Natural killer cell (primary cell): ENCODE data around the gene PDE4DIP. TPM values are rescaled to one million over a fixed set of nuclear protein-coding genes. Genes with fewer than 3 reads are reported as not detected.
"Not testable (repeated sequence)": the region's sequence is repeated elsewhere in the genome, so short reads cannot be mapped to it uniquely, and the experiment has no call there.

Experiments used
- ATAC-seq, 3 donors: fragments of 150-1000 bp in 2 of 3; fragments of 200-7000 bp in 1 of 3; cut with Tn5 transposase; 1 replicate in 1 of 3; 2 replicates in 2 of 3; pipeline ENCODE4 v1.10.0; 2021; ENCODE audit warnings: mild to moderate bottlenecking in 2 of 3, moderate library complexity in 2 of 3
- DNase-seq, 2 donors: peaks; one replicate each; pipeline versions ENCODE4 v3.0.0 to v3.0.0-alpha.2; 2013 to 2021; ENCODE audit warnings: mixed read lengths in 1 of 2
- H3K27ac ChIP-seq: one replicate; pipeline ENCODE4 v1.5.1; 2013; ENCODE audit warnings: mild to moderate bottlenecking, low read length
- H3K27me3 ChIP-seq: one replicate; pipeline ENCODE4 v1.6.1; 2013; ENCODE audit warnings: low read length; ENCODE audit not compliant: control insufficient read depth, insufficient read depth
- H3K36me3 ChIP-seq: one replicate; pipeline ENCODE4 v1.6.1; 2013; ENCODE audit warnings: low read length; ENCODE audit not compliant: control insufficient read depth, insufficient read depth
- H3K4me1 ChIP-seq: one replicate; pipeline ENCODE4 v1.6.1; 2013; ENCODE audit warnings: low read length; ENCODE audit not compliant: control insufficient read depth, insufficient read depth
- H3K4me3 ChIP-seq: one replicate; pipeline ENCODE4 v1.5.1; 2013; ENCODE audit warnings: low read length
- H3K9me3 ChIP-seq: one replicate; pipeline ENCODE4 v1.6.1; 2013; ENCODE audit warnings: low read length; ENCODE audit not compliant: control insufficient read depth, insufficient read depth
- H3K27ac Mint-ChIP-seq, 2 donors: one replicate each; pipeline ENCODE4 v1.8.0; 2022; ENCODE audit warnings: mild to moderate bottlenecking in 2 of 2, mixed read lengths in 2 of 2, moderate library complexity in 1 of 2
- H3K27me3 Mint-ChIP-seq, 2 donors: one replicate each; pipeline ENCODE4 v1.8.0; 2022; ENCODE audit warnings: low read depth in 2 of 2, mixed read lengths in 2 of 2
- H3K36me3 Mint-ChIP-seq: one replicate; pipeline ENCODE4 v1.8.0; 2022; ENCODE audit warnings: mixed read lengths
- H3K4me1 Mint-ChIP-seq, 2 donors: one replicate each; pipeline ENCODE4 v1.8.0; 2022; ENCODE audit warnings: mixed read lengths in 2 of 2
- H3K4me3 Mint-ChIP-seq: one replicate; pipeline ENCODE4 v1.8.0; 2022; ENCODE audit warnings: mild to moderate bottlenecking, moderate library complexity, mixed read lengths
- H3K9me3 Mint-ChIP-seq, 2 donors: one replicate each; pipeline ENCODE4 v1.8.0; 2022; ENCODE audit warnings: mixed read lengths in 2 of 2
- WGBS: methylation state at CpG from one replicate; pipeline ENCODE4 v1.1.7; 2013; ENCODE audit warnings: missing lambda C conversion rate; ENCODE audit not compliant: insufficient coverage; 5-methylcytosine and 5-hydroxymethylcytosine counted together
- intact Hi-C: fragments of 100-400 bp; cut with micrococcal nuclease; formaldehyde crosslinking; loops from one replicate; pipeline ENCODE4 v1.14.2; 2022
- total RNA-seq, 4 donors: library from RNA; stranded (reverse); fragments of 120-200 nt in 1 of 4; gene quantifications; one replicate each; pipeline versions ENCODE4 v1.2.3 to v1.2.4, GENCODE V29; 2013 to 2022

Gene PDE4DIP
- total RNA-seq, result 10 to 100 TPM; 13.1 to 23.4 (median 17.5) TPM
- 27.8 TPM for total RNA-seq (2013)

GRCh38 chr1:148844220-148844619 lies at the start of gene PDE4DIP:
Gene PDE4DIP (plus strand): TSS chr1:148844428. CDS start chr1:148844775, 347 bp downstream.
- H3K9me3 ChIP-seq, H3K36me3 Mint-ChIP-seq, H3K4me1 Mint-ChIP-seq, H3K4me3 ChIP-seq, H3K27me3 ChIP-seq, intact Hi-C loops, H3K4me1 ChIP-seq, H3K27ac Mint-ChIP-seq, H3K36me3 ChIP-seq, H3K9me3 Mint-ChIP-seq, H3K27me3 Mint-ChIP-seq, H3K27ac ChIP-seq: not testable (repeated sequence)
- DNase-seq (peak in 1 of 2 donors; percentile 44), ATAC-seq (peak; percentile 87 to 98 (median 98))
- peak within 1 kb of the TSS; percentile 73 for H3K4me3 Mint-ChIP-seq
- WGBS, result 1% methylated on average over 10 of the region's 36 CpGs

GRCh38 chr1:148808268-148808928 lies 35.8 kb upstream of the PDE4DIP start:
- H3K27ac ChIP-seq, H3K4me3 ChIP-seq, H3K27me3 ChIP-seq, H3K36me3 ChIP-seq, H3K27me3 Mint-ChIP-seq, H3K4me3 Mint-ChIP-seq, H3K4me1 Mint-ChIP-seq, H3K9me3 Mint-ChIP-seq, ATAC-seq, H3K9me3 ChIP-seq, H3K4me1 ChIP-seq, H3K27ac Mint-ChIP-seq, DNase-seq, intact Hi-C loops, H3K36me3 Mint-ChIP-seq: not testable (repeated sequence)
- WGBS, result no CpG with 5 or more reads among the region's 50 CpGs

DNA sequence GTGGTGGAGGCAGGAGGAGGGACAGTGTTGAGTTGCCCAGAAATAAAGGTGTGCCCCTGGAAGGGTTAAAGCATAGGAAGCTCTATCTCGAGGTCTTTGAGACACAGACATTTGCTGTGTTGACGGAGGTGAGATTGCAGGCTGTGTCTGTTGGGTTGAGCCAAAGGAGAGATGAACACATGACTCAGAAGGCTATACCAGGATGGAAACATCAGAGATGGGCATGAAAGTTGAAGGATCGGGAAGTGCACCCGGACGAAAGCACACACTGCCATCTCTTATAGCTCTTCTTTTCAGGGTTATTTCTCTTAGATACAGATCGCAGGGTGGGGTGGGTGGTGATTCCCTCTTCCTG lies 35.3 kb upstream of the PDE4DIP start:
- H3K4me3 ChIP-seq, H3K27ac ChIP-seq, H3K27me3 ChIP-seq, intact Hi-C loops, ATAC-seq, H3K4me3 Mint-ChIP-seq, H3K4me1 ChIP-seq, H3K27me3 Mint-ChIP-seq, H3K36me3 Mint-ChIP-seq, H3K9me3 ChIP-seq, H3K4me1 Mint-ChIP-seq, H3K27ac Mint-ChIP-seq, H3K9me3 Mint-ChIP-seq, DNase-seq, H3K36me3 ChIP-seq: not testable (repeated sequence)
- WGBS, result no CpG with 5 or more reads among the region's 6 CpGs

DNA sequence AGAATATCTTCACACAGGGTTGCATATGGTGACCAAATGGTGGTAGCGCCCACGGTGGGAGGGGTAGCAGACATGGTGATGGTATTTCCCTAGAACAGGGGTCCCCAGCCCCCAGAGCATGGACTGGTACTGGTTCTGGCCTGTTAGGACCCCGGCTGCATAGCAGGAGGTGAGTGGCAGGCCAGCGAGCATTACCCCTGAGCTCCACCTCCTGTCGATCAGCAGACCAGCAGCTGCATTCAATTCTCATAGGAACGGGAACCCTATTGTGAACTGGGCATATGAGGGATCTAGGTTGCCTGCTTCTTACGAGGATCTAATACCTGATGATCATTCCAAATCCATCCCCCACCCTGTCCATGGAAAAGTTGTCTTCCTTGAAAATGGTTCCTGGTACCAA lies 22.0 kb upstream of the PDE4DIP start:
- H3K9me3 ChIP-seq, H3K9me3 Mint-ChIP-seq, H3K4me3 Mint-ChIP-seq, H3K4me3 ChIP-seq, H3K27ac Mint-ChIP-seq, H3K27ac ChIP-seq, H3K4me1 ChIP-seq, H3K36me3 ChIP-seq, DNase-seq, H3K4me1 Mint-ChIP-seq, H3K27me3 ChIP-seq, ATAC-seq, H3K27me3 Mint-ChIP-seq, H3K36me3 Mint-ChIP-seq, intact Hi-C loops: not testable (repeated sequence)
- no CpG with 5 or more reads among the region's 7 CpGs for WGBS

GRCh38 chr1:148823822-148824221 lies 20.4 kb upstream of the PDE4DIP start:
- H3K4me3 Mint-ChIP-seq, DNase-seq, H3K27ac ChIP-seq, H3K9me3 ChIP-seq, H3K9me3 Mint-ChIP-seq, H3K27me3 ChIP-seq, H3K36me3 Mint-ChIP-seq, H3K36me3 ChIP-seq, ATAC-seq, H3K27ac Mint-ChIP-seq, H3K4me1 ChIP-seq, H3K4me3 ChIP-seq, H3K4me1 Mint-ChIP-seq, H3K27me3 Mint-ChIP-seq, intact Hi-C loops: not testable (repeated sequence)
- WGBS, result no CpG with 5 or more reads among the region's 2 CpGs

DNA sequence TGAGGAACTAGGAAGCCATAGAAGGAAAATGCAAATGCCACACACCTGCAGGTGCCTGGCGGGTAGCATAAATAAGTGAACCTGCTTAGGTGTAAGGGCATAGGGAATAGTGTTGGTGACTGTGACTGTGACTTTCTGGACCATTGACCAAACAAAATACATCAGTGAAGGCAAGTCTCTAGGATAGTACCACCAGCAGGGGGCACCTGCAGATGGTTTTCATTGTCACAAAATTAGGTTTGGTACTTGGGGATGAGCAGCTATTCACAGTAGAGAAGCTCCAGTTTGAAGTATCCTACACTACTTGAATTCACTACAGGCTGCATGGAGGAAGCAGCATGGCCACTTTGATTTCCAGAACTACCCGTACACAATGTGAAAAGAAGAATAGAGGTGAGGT lies 19.2 kb upstream of the PDE4DIP start:
- H3K4me3 ChIP-seq, H3K36me3 Mint-ChIP-seq, H3K9me3 ChIP-seq, H3K27ac Mint-ChIP-seq, intact Hi-C loops, H3K27ac ChIP-seq, H3K27me3 ChIP-seq, H3K4me1 Mint-ChIP-seq, DNase-seq, H3K36me3 ChIP-seq, H3K9me3 Mint-ChIP-seq, H3K4me1 ChIP-seq, H3K27me3 Mint-ChIP-seq, H3K4me3 Mint-ChIP-seq: not testable (repeated sequence)
- peak; percentile 44 to 70 (median 64) for ATAC-seq
- no CpG with 5 or more reads among the region's 2 CpGs for WGBS

DNA sequence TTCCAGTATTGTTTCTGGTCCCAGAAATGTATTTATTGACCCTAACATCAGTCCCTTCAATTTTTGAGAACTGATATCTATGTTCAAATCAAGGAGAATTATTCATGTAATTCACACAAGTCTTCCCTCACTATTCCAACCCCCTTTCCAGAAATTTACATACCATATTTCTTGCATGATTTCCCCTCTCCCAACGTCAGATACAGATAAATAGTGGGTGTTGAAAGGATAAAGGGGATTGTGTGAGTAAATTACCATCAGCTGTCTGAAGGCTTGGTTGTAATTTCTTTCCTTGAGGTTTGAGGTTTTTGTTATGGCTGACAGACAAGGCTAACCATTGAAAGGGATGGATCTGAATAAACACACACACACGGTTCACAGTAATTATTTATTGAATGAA lies 15.7 kb upstream of the PDE4DIP start:
- no CpG with 5 or more reads among the region's 2 CpGs for WGBS
- H3K9me3 ChIP-seq, H3K36me3 Mint-ChIP-seq, H3K4me3 Mint-ChIP-seq, H3K36me3 ChIP-seq, DNase-seq, H3K27ac ChIP-seq, H3K9me3 Mint-ChIP-seq, intact Hi-C loops, ATAC-seq, H3K4me1 Mint-ChIP-seq, H3K27me3 ChIP-seq, H3K27ac Mint-ChIP-seq, H3K4me3 ChIP-seq, H3K4me1 ChIP-seq, H3K27me3 Mint-ChIP-seq: not testable (repeated sequence)

- H3K4me1 Mint-ChIP-seq, DNase-seq, H3K27ac ChIP-seq, H3K36me3 Mint-ChIP-seq, H3K27me3 Mint-ChIP-seq, H3K9me3 Mint-ChIP-seq, H3K27me3 ChIP-seq, H3K27ac Mint-ChIP-seq, intact Hi-C loops, H3K4me3 ChIP-seq, H3K4me3 Mint-ChIP-seq, ATAC-seq, H3K4me1 ChIP-seq, H3K36me3 ChIP-seq, H3K9me3 ChIP-seq: not testable (repeated sequence)
Measured at GRCh38 chr1:148828962-148829361, 15.3 kb upstream of the PDE4DIP start.
